Prostate gland (tissue), 2 donors: ENCODE data around the gene METTL1.

Experiments used
- POLR2AphosphoS5 ChIP-seq: sonication (generic); formaldehyde crosslinking; IDR thresholded peaks from one replicate; pipeline ENCODE4 v1.6.1; 2017; ENCODE audit warnings: antibody characterized with exemption
- TF ChIP-seq, protein P1 (sequence below), 4 experiments: fragments of 200-600 bp in 2 of 4; fragments of 450-650 bp in 2 of 4; sonication (generic) in 2 of 4; IDR thresholded peaks; 1 replicate in 3 of 4; 2 replicates in 1 of 4; pipeline ENCODE4 v1.5.1; 2016 to 2019; ENCODE audit warnings: antibody characterized with exemption in 4 of 4, mild to moderate bottlenecking in 2 of 4, moderate library complexity in 2 of 4

DNA sequence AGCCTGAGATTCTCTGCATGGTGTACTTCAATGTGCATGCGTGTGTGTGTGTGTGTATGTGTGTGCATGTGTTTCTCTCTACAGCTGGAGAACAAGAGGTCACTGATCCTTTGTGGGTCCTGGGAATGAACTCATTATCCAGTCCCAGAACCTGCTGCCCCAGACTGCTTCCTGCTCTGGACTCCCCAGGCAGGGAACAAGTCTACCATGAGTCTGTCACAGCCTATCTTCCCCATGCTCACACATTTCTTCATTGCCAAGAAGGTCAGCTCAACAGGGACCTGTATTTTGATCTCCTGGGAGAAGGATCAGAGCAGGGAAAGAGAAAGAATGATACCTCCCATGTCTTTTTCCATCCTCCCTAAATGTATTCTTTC lies 30.5 kb downstream of the METTL1 start:
- TF ChIP-seq, protein P1, sequence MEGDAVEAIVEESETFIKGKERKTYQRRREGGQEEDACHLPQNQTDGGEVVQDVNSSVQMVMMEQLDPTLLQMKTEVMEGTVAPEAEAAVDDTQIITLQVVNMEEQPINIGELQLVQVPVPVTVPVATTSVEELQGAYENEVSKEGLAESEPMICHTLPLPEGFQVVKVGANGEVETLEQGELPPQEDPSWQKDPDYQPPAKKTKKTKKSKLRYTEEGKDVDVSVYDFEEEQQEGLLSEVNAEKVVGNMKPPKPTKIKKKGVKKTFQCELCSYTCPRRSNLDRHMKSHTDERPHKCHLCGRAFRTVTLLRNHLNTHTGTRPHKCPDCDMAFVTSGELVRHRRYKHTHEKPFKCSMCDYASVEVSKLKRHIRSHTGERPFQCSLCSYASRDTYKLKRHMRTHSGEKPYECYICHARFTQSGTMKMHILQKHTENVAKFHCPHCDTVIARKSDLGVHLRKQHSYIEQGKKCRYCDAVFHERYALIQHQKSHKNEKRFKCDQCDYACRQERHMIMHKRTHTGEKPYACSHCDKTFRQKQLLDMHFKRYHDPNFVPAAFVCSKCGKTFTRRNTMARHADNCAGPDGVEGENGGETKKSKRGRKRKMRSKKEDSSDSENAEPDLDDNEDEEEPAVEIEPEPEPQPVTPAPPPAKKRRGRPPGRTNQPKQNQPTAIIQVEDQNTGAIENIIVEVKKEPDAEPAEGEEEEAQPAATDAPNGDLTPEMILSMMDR (IDR thresholded peaks at IDR 0.05): no peak
- TF ChIP-seq POLR2AphosphoS5: no peak
